ENCODE measurements around the gene CALN1. TPM values are rescaled to one million over a fixed set of nuclear protein-coding genes. Genes with fewer than 3 reads are reported as not detected.

Gene CALN1
- total RNA-seq, 1 experiment from 2014 or later: not detected

- no peak overlapping the region for H2AFZ ChIP-seq (ENCODE audit: low read length)
- no peak overlapping the region for H3K4me2 ChIP-seq (ENCODE audit: low read depth, low read length, poor library complexity, severe bottlenecking)
- no peak for DNase-seq
- no peaks in the 10 kb centered on the region for H3K9me2 ChIP-seq (replicated peaks; ENCODE audit: insufficient read depth, low read length)
- H3K4me1 ChIP-seq (ENCODE audit: low read length): no peaks in the 10 kb centered on the region
- H4K20me1 ChIP-seq (ENCODE audit: insufficient read depth, low read depth, low read length): no peaks in the 10 kb centered on the region
- H3K27me3 ChIP-seq (ENCODE audit: low read length): no peaks in the 10 kb centered on the region
- H3K4me3 ChIP-seq (ENCODE audit: low read length): no peak overlapping the region
- H3K79me2 ChIP-seq (ENCODE audit: low read length): no peaks in the 10 kb centered on the region
- no peak overlapping the region for H3K27ac ChIP-seq (ENCODE audit: low read length)
- no peaks in the 10 kb centered on the region for H3K9me3 ChIP-seq (ENCODE audit: low read length)
- no peaks in the 10 kb centered on the region for H3K36me3 ChIP-seq (ENCODE audit: insufficient read depth, low read length)
- no peak overlapping the region for H3K9ac ChIP-seq (ENCODE audit: low read length)
Observed at GRCh38 chr7:72429316-72429715, 17.2 kb upstream of the CALN1 start.

GRCh38 chr7:72416846-72417245, 4.7 kb upstream of the CALN1 start:
- no peak for DNase-seq
- Histone ChIP-seq H3K79me2 (ENCODE audit: low read length) (no peaks in the 10 kb centered on the region), H3K4me1 (ENCODE audit: low read length) (no peaks in the 10 kb centered on the region)

GRCh38 chr7:72415586-72415985, 3.4 kb upstream of the CALN1 start:
- no peaks in the 10 kb centered on the region for H3K79me2 ChIP-seq (ENCODE audit: low read length)
- H3K9me2 ChIP-seq (replicated peaks; ENCODE audit: insufficient read depth, low read length): no peaks in the 10 kb centered on the region
- H3K4me3 ChIP-seq (ENCODE audit: low read length): no peak overlapping the region
- H3K4me1 ChIP-seq (ENCODE audit: low read length): no peaks in the 10 kb centered on the region
- H3K27me3 ChIP-seq (ENCODE audit: low read length): no peaks in the 10 kb centered on the region
- no peak for DNase-seq
- no peaks in the 10 kb centered on the region for H4K20me1 ChIP-seq (ENCODE audit: insufficient read depth, low read depth, low read length)
- H2AFZ ChIP-seq (ENCODE audit: low read length): no peak overlapping the region
- no peaks in the 10 kb centered on the region for H3K9me3 ChIP-seq (ENCODE audit: low read length)
- H3K36me3 ChIP-seq (ENCODE audit: insufficient read depth, low read length): no peaks in the 10 kb centered on the region
- H3K4me2 ChIP-seq (ENCODE audit: low read depth, low read length, poor library complexity, severe bottlenecking): no peak overlapping the region
- no peak overlapping the region for H3K27ac ChIP-seq (ENCODE audit: low read length)
- H3K9ac ChIP-seq (ENCODE audit: low read length): no peak overlapping the region

More at GRCh38 chr7:72416846-72417245, 4.7 kb upstream of the CALN1 start:
- H3K4me3 ChIP-seq (ENCODE audit: low read length): no peak overlapping the region
- H4K20me1 ChIP-seq (ENCODE audit: insufficient read depth, low read depth, low read length): no peaks in the 10 kb centered on the region
- no peaks in the 10 kb centered on the region for H3K36me3 ChIP-seq (ENCODE audit: insufficient read depth, low read length)
- no peaks in the 10 kb centered on the region for H3K9me2 ChIP-seq (replicated peaks; ENCODE audit: insufficient read depth, low read length)
- H3K4me2 ChIP-seq (ENCODE audit: low read depth, low read length, poor library complexity, severe bottlenecking): no peak overlapping the region
- no peak overlapping the region for H3K27ac ChIP-seq (ENCODE audit: low read length)
- H2AFZ ChIP-seq (ENCODE audit: low read length): no peak overlapping the region
- H3K27me3 ChIP-seq (ENCODE audit: low read length): no peaks in the 10 kb centered on the region
- no peaks in the 10 kb centered on the region for H3K9me3 ChIP-seq (ENCODE audit: low read length)
- H3K9ac ChIP-seq (ENCODE audit: low read length): no peak overlapping the region

GRCh38 chr7:72413886-72414285, 1.7 kb upstream of the CALN1 start:
- H3K79me2 ChIP-seq (ENCODE audit: low read length): no peaks in the 10 kb centered on the region
- H3K36me3 ChIP-seq (ENCODE audit: insufficient read depth, low read length): no peaks in the 10 kb centered on the region
- no peak overlapping the region for H3K9ac ChIP-seq (ENCODE audit: low read length)
- H3K4me1 ChIP-seq (ENCODE audit: low read length): no peaks in the 10 kb centered on the region
- H3K9me2 ChIP-seq (replicated peaks; ENCODE audit: insufficient read depth, low read length): no peaks in the 10 kb centered on the region
- no peak for DNase-seq
- H3K27me3 ChIP-seq (ENCODE audit: low read length): no peaks in the 10 kb centered on the region
- H3K4me2 ChIP-seq (ENCODE audit: low read depth, low read length, poor library complexity, severe bottlenecking): no peak overlapping the region
- H4K20me1 ChIP-seq (ENCODE audit: insufficient read depth, low read depth, low read length): no peaks in the 10 kb centered on the region
- no peak overlapping the region for H3K27ac ChIP-seq (ENCODE audit: low read length)
- no peak overlapping the region for H2AFZ ChIP-seq (ENCODE audit: low read length)
- no peak overlapping the region for H3K4me3 ChIP-seq (ENCODE audit: low read length)
- H3K9me3 ChIP-seq (ENCODE audit: low read length): no peaks in the 10 kb centered on the region

- Histone ChIP-seq H3K36me3 (ENCODE audit: insufficient read depth, low read length) (no peaks in the 10 kb centered on the region), H3K4me2 (ENCODE audit: low read depth, low read length, poor library complexity, severe bottlenecking) (no peak overlapping the region), H3K9me2 (replicated peaks; ENCODE audit: insufficient read depth, low read length) (no peaks in the 10 kb centered on the region), H3K4me3 (ENCODE audit: low read length) (no peak overlapping the region), H2AFZ (ENCODE audit: low read length) (no peak overlapping the region), H3K27ac (ENCODE audit: low read length) (no peak overlapping the region), H3K79me2 (ENCODE audit: low read length) (no peaks in the 10 kb centered on the region), H3K9me3 (ENCODE audit: low read length) (no peaks in the 10 kb centered on the region), H3K9ac (ENCODE audit: low read length) (no peak overlapping the region), H4K20me1 (ENCODE audit: insufficient read depth, low read depth, low read length) (no peaks in the 10 kb centered on the region), H3K4me1 (ENCODE audit: low read length) (no peaks in the 10 kb centered on the region), H3K27me3 (ENCODE audit: low read length) (no peaks in the 10 kb centered on the region)
- no peak for DNase-seq
Observed at GRCh38 chr7:72413290-72413689, 1.2 kb upstream of the CALN1 start.

- DNase-seq: no peak
- Histone ChIP-seq H3K79me2 (ENCODE audit: low read length) (no peaks in the 10 kb centered on the region), H3K27me3 (ENCODE audit: low read length) (no peaks in the 10 kb centered on the region), H3K4me1 (ENCODE audit: low read length) (no peaks in the 10 kb centered on the region), H3K9ac (ENCODE audit: low read length) (no peak overlapping the region), H3K9me3 (ENCODE audit: low read length) (no peaks in the 10 kb centered on the region), H3K27ac (ENCODE audit: low read length) (no peak overlapping the region), H3K4me2 (ENCODE audit: low read depth, low read length, poor library complexity, severe bottlenecking) (no peak overlapping the region), H3K36me3 (ENCODE audit: insufficient read depth, low read length) (no peaks in the 10 kb centered on the region), H3K9me2 (replicated peaks; ENCODE audit: insufficient read depth, low read length) (no peaks in the 10 kb centered on the region), H3K4me3 (ENCODE audit: low read length) (no peak overlapping the region), H4K20me1 (ENCODE audit: insufficient read depth, low read depth, low read length) (no peaks in the 10 kb centered on the region), H2AFZ (ENCODE audit: low read length) (no peak overlapping the region)
Observed at GRCh38 chr7:72411419-72411818, 719 bp downstream of the CALN1 start.

- Histone ChIP-seq H3K9me2 (replicated peaks; ENCODE audit: insufficient read depth, low read length) (no peaks in the 10 kb centered on the region), H4K20me1 (ENCODE audit: insufficient read depth, low read depth, low read length) (no peaks in the 10 kb centered on the region), H3K27me3 (ENCODE audit: low read length) (no peaks in the 10 kb centered on the region), H2AFZ (ENCODE audit: low read length) (no peak overlapping the region), H3K4me1 (ENCODE audit: low read length) (no peaks in the 10 kb centered on the region), H3K9ac (ENCODE audit: low read length) (no peak overlapping the region), H3K27ac (ENCODE audit: low read length) (no peak overlapping the region), H3K9me3 (ENCODE audit: low read length) (no peaks in the 10 kb centered on the region), H3K4me2 (ENCODE audit: low read depth, low read length, poor library complexity, severe bottlenecking) (no peak overlapping the region), H3K79me2 (ENCODE audit: low read length) (no peaks in the 10 kb centered on the region), H3K36me3 (ENCODE audit: insufficient read depth, low read length) (no peaks in the 10 kb centered on the region), H3K4me3 (ENCODE audit: low read length) (no peak overlapping the region)
- DNase-seq: no peak
Observed at GRCh38 chr7:72409638-72410015, 2.5 kb downstream of the CALN1 start.

- Histone ChIP-seq H3K4me3 (ENCODE audit: low read length) (no peak overlapping the region), H3K27ac (ENCODE audit: low read length) (no peak overlapping the region), H4K20me1 (ENCODE audit: insufficient read depth, low read depth, low read length) (no peaks in the 10 kb centered on the region), H3K4me2 (ENCODE audit: low read depth, low read length, poor library complexity, severe bottlenecking) (no peak overlapping the region), H3K9ac (ENCODE audit: low read length) (no peak overlapping the region), H2AFZ (ENCODE audit: low read length) (no peak overlapping the region), H3K79me2 (ENCODE audit: low read length) (no peaks in the 10 kb centered on the region), H3K4me1 (ENCODE audit: low read length) (no peaks in the 10 kb centered on the region), H3K9me3 (ENCODE audit: low read length) (no peaks in the 10 kb centered on the region), H3K27me3 (ENCODE audit: low read length) (no peaks in the 10 kb centered on the region), H3K9me2 (replicated peaks; ENCODE audit: insufficient read depth, low read length) (no peaks in the 10 kb centered on the region), H3K36me3 (ENCODE audit: insufficient read depth, low read length) (no peaks in the 10 kb centered on the region)
- no peak for DNase-seq
Observed at GRCh38 chr7:72408966-72409637, 3.0 kb downstream of the CALN1 start.
